TTC549 (cell line): ENCODE measurements around the gene SLX9.
"Not testable (repeated sequence)": the region's sequence is repeated elsewhere in the genome, so short reads cannot be mapped to it uniquely, and the experiment has no call there.

Experiments used
- FAIRE-seq: peaks from 2 replicates; lab custom pipeline; 2012; peaks lifted over from hg19 to GRCh38; lab: Jason Lieb, UNC

The SLX9 gene

DNA sequence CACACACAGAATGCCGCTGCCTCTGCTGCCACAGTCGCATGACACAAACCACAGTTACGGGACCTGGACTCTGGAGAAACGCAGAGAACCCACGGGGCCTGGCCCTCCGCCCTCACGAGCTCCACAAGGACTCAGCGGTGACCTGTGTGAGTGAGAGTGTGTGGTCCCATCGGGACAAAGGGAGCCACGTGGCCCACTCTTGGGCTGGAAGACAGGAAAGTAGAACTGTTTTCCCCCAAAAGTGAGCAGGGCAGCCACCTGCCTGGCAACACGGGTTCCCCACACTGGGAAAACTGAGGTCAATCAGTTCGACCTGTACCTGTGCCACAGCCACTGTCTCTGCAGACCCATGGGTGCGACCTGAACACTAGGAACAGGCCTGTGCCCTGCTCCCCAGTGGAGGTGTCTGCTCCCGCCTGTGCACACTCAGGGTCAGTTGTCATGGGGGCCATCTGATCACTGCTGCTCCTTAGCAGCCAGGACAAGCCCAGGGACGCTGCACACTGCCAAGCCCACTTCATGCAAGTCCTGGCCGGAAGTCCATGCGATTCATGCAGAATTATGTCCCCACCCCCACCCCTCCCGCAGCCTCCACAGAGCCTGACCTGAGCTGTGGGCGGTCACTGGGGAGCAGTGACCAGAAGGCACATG lies 80.2 kb downstream of the SLX9 start:
- FAIRE-seq = no peak

DNA sequence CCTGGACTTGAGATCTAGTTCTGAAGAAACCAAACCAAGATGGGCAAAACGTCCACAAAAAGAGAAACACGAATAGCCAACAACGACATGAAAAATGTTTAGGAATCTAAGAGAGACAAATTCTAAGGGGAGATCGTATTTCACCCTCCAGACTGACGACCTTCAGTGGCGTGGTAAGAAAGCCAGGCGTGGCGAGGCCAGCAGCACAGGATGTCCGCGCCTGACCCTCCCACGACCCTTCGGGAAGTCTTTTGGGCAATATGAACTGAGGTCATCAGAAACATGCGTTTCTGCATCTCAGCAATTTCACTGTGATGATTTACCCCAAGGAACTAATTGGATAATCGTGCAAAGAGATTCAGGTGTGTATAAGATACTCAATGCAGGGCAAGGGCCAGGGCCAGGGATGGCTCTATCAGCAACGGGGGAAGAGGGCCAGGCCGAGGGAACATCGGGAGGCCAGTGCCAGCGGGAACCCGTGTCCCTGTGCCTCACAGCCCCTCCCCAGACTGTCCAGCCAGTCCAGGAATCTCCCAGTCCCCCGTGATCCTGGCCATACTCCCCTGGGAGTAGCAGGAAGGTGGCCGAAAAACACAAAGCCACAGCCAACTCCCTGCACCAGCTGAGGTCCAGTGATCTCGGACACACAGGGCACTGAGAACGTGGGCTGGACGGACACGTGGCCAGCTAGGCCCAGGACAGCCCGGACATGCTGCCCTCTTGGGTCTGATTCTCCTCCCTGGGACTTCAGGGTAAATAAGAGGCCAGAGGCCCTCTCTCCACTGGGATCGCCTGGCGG lies 81.0 kb downstream of the SLX9 start:
- FAIRE-seq = no peak

DNA sequence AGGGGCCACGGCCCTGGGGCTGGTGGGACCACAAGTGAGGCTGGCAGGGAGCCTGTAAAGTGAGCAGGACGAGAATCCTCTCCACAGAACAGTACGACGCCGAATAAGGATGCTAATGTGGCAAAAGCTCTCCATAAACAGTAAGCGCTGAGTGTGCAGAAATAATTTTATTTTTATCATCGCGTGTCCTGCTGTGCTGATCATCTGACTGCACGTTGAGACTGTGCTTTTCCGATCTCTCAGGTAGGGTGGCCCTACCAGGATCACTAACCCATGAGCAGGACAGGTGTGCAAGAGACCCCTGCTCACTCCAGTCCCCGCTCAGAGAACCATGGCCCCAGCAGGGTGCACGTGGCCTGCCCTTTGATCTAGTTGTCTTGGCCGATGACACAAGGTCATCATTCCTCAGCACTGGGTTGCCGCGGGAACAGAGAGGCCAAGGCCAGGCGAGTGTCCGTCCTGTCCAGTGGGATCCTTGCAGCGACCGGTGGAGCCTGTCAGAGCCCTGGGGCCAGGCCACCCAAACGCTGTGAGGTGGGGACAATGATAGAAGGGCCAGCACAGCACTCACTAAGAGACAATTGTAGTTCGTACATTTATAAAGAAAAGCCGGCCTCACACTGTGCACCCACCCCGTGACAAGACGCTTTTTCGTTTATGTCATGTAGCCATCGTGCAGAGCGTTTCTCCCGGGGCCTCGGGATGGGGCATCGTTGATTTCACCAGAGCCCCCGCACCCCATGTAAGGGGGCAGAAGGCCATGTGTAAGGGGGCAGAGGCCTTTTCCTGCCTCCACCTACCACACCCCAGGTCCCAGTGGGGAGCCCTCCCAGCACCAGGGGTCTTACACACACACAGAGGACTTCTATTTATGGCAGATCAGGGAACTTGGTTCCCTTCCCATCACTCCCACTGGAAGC lies 81.9 kb downstream of the SLX9 start:
- no peak for FAIRE-seq

DNA sequence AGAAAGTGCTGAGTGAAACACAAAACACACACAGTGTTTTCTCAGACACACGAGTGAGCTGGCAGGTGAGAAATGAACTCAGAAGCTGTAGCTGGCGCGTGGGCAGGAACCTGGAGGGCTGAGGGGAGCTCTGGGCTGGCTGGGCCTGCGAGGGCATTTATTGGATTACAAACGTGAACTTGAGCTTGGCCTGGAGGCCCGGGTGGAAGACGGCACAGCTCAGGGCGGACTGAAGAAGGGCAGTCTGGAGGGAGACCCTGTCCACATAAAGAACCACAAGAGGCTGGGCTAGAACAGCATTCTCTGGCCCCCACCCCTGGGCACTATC lies 82.5 kb downstream of the SLX9 start:
- FAIRE-seq = no peak

DNA sequence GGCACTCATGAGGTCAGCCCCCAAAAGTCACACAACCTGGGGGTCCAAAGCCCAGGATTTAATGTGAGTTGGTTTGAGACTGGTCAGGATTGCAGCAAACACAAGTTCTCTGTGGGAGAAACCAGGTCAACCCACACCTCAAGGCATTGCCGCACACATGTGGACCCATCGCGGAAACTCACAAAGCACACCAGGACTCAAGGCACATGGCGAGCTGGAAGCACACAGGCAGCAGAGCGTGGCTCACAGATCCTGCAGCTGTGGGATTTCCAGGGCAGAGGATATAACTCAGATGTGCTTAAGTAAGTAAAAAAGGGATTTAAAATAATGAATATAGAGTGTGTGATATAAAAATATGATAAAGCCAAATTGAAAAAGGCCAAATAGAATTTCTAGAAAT lies 82.9 kb downstream of the SLX9 start:
- FAIRE-seq = no peak

DNA sequence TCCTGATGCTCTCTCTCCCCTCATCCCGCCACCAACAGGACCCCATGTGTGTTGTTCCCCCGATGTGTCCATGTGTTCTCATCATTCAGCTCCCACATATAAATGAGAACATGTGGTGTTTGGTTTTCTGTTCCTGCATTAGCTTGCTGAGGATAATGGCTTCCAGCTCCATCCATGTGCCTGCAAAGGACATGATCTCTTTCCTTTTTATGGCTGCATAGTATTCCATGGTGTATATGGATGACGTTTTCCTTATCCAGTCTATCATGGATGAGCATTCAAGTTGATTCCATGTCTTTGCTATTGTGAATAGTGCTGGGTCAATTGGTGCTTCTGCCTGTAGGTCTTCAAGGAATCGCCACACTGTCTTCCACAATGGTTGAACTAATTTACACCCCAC lies 84.7 kb downstream of the SLX9 start:
- FAIRE-seq = not testable (repeated sequence)

DNA sequence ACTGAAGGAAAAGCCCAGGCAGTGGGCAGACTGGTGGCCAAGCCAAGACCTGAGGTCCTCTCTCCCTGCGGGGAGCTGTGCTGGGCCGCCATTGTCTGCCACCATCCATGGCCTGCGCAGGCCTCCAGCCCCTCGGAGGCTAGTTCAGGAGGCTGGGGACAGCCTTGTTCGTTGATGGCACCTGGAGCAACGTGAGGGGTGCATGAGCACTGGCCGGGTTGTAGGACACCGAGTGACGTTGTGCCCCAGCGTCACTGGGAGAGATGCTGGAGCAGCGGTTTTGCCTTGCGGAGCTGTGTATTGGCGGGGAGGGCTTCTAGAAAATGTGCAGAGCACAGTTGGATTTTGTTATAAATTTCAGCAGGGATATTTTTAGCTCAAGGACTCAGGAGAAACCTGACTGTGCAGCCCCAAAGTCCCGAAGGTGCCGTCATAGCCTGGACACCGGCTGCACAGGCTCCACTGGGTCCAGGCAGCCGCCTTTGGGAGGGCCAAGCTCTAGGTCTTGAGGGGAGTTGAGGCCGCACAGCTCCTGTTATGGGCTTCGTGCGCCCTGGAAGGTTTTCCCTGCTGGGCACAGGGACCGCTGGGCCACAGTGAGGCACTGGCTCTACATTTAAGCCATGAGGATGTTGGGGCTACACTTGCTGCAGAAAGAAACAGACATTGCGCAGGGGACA lies 86.4 kb downstream of the SLX9 start:
- no peak for FAIRE-seq
